Mucosa of gallbladder (tissue), 1 donor: Measurements from ENCODE around the gene EGR2. TPM values are rescaled to one million over a fixed set of nuclear protein-coding genes. Genes with fewer than 3 reads are reported as not detected.
A peak's percentile ranks its signal among the peaks of the same experiment; 100 is the strongest.
"Not testable (repeated sequence)": the region's sequence is repeated elsewhere in the genome, so short reads cannot be mapped to it uniquely, and the experiment has no call there.

ENCODE experiments used
- DNase-seq: peaks from one replicate; pipeline ENCODE4 v3.0.0-alpha.2; 2020; ENCODE audit warnings: low spot score
- total RNA-seq: library from RNA; stranded (reverse); gene quantifications from one replicate; pipeline ENCODE4 v1.2.1, GENCODE V29; 2021
- donor health status: DM: no; HTN: no; CAD: no.

Gene EGR2
- total RNA-seq, 1 donor from 2014 or later, result 19.3 TPM

DNA sequence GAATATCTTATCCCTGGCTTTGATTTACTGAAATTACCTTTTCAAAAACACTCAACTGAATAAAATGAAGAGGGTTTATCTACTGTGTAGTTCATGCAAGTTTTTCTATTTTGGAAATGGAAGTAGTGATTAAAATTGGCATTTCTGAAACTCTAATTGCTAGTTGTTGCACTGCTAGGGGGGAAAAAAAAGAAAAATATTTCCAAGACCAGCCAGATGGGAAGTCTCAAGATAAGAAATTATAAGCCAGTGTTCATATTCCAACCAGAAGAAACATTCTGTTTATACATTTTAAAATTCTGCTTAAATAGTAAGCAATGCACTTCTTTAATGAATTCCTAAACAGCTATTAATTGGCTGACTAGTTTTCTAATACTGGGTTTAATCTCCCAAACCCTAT is 21.1 kb downstream of the EGR2 start:
- no peak for DNase-seq

DNA sequence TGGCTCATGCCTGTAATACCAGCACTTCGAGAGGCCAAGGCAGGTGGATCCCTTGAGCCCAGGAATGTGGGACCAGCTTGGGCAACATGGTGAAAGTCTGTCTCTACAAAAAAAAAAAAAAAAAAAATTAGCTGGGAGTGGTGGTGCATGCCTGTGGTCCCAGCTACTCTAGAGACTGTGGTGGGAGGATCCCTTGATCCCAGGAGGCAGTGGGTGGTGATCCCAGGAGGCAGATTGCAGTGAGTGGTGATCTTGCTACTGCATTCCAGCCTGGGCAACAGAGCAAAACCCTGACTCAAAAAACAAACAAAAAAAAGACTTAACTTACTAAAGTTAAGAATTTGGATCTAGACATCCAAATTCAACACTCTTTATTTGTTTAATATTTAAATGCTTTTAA is 21.9 kb downstream of the EGR2 start:
- no peak for DNase-seq

DNA sequence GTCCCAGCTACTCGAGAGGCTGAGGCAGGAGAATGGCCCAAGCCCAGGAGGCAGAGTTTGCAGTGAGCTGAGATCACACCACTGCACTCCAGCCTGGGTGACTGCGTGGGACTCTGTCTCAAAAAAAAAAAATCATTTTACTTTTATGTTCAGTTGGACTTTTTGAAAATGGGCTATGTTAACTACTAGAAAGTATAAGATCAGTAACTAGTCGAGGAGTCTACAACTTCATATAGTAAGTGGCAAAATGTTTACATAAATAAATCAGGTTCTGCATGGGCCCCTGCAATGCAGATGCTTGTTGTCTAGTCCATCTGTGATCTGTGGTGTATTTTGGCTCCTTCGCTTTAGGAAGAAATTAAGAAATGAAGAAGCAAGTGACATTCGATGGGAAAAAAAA is 23.9 kb downstream of the EGR2 start:
- no peak for DNase-seq

DNA sequence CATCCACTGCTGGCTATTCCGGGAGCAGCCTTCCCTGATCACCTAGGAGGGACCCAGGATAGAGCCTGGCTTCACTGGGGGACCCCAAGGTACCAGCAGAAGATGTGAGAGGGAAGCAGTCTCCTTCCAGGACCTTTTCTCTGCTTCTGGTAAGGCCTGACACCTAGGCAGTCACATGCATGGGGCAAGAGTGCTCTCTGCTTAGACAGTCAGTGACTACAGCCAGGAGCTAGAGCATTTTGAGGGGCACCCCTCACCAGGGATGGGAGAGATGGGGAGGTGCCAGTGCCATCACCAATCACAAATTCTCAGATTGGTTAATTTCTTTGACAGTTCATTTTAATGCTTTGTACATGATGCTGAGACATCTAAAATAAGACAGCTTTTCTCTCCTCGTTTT is 25.6 kb downstream of the EGR2 start:
- DNase-seq, result no peak

DNA sequence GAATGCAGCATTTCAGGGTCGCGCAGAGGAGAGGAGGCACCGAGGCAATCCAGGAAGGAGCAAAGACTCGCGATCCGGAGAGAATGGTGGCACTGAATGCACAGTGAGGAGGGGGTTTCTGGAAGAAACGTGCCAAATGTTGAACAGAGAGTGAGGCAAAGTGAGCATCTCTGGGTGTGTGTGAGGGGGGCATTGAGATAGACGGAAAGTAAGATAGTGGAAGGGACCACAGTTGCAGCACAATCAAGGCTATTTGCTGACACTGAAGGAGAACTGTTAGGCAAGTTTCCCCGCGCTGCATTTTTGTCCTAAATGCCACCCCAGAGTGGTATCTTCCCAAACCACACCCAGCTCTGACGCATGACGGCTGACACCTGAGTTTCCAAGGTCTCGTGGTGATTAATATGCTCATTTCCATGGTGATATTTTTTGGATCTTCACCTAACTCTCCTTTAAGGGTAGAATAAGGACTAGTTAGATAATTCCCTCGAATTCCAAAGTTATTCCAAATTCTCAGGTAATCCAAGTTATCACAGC is 26.1 kb downstream of the EGR2 start:
- DNase-seq, result no peak

DNA sequence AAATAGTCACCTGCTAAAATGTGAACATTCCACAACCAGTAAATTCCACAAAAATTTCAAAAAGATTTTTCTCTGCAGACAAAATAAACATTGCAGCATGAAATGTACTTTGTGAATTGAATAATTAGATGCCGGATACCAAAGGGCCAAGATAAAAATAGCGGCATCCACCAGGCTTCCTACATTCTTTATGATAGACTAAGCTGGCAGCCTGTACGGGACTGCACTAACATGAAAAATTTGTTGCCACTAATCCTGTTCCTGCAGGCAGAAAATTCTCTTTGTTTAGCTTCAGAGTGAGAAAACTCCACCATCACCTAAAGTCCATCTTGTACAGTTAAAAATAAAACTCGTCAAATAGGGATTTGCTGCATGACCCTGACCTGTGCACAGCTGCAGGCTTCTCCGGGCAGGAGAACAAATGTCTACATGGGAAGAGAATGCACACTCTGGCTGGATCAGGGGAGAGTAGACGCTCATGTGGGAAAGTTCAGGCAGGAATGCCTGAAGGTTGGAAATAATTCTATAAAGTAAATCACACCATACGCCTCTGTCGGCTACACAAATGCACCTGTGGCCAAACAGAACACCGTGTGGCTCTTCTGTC is 27.2 kb downstream of the EGR2 start:
- DNase-seq, result no peak

DNA sequence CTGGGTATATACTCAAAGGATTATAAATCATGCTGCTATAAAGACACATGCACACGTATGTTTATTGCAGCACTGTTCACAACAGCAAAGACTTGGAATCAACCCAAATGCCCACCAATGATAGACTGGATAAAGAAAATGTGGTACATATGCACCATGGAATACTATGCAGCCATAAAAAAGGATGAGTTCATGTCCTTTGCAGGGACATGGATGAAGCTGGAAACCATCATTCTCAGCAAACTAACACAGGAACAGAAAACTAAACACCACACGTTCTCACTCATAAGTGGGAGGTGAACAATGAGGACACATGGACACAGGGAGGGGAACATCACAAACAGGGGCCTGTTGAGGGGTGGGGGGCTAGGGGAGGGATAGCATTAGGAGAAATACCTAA is 27.9 kb downstream of the EGR2 start:
- not testable (repeated sequence) for DNase-seq

DNA sequence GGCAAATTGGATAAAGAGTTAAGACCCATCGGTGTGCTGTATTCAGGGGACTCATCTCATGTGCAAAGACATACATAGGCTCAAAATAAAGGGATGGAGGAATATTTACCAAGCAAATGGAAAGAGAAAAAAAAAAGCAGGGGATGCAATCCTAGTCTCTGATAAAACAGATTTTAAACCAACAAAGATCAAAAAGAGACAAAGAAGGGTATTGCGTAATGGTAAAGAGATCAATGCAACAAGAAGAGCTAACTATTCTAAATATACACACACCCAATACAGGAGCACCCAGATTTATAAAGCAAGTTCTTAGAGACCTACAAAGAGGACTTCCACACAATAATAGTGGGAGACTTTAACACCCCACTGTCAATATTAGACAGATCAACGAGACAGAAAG is 31.6 kb downstream of the EGR2 start:
- DNase-seq, result not testable (repeated sequence)

DNA sequence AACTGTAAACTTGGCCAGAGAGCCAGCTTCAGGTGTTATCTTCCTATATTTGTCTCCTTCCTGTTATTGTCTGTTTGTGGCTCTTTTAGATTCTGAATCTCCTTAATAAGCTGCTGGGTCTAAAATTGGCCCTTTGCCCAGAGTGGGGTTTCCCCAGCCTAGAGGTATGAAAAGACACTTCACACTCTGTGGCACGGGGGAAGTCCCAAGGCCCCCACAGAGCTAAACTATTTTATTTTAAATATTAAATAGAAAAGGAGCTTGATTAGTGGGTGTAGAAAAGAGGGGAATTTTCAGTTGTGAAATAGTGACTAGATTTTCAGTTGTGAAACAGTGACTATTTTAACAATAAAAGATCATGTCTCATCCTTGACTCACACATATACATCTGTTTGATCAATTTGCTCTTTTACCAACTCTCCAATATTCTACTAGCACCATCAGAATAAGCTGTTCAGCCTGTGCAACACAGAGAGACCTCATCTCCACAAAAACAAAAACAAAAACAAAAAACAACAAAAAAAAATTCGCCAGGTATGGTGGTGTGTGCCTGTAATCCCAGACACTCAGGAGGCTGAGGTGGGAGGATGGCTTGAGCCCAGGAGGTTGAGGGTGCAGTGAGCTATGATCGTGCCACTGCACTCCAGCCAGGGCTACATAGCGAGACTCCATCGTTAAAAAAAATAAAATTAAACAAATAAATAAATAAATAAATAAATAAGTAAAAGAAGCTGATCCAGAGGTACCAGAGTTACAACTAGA is 36.5 kb downstream of the EGR2 start:
- peak; percentile 20 for DNase-seq

DNA sequence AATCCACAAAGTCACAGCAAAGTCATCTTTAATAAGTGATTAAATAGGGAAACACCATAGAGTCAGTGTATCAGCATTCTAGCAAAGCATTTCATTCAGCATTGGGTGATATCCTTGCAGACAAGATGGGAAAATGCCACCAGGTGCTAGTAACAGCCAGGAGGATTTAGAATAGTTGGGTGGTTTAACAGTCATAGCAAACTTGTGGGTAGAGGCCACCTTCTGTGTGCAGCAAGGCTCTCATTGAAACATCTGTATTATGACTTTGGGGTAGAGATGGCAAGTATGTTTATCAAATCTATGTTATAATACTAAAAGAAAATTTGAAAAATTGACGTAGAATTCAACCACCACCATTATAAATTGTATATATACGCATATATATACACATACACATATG is 38.0 kb downstream of the EGR2 start:
- DNase-seq, result no peak

DNA sequence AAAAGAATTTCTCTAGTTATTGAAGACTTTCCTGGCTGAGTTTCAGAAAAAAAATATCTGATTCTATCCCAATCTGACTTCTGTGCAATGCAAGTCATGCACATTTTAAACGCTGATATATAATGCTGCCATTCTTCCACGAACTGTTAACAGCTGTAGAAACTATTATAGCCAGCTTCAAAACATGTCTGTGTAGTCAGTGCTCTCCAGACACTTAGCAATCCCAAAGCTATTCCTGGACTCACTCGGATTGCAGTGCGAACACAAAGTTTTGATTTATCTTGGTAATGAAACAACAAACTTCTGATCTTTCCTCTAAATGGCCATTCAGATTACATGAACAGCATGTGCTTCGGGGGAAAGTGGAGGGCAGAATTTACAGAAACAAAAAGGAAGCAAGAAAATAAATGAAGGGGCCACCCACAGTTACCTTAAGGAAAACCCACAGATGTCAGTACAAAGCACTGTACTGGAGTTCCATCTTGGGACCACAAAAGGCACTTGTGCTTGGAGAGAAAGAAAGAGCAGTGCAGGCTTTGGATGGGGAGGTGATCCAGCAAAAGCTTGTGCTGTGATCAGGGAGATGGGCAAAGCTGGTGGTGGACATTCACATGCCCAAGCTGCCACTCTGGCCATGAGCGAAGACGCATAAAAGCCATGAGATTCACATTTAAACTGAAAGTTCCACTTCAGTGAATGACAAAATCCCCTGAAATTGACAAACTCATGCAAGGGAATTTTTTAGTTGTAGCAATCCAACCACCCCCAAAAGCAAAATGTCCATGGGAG is 43.8 kb downstream of the EGR2 start:
- no peak for DNase-seq

DNA sequence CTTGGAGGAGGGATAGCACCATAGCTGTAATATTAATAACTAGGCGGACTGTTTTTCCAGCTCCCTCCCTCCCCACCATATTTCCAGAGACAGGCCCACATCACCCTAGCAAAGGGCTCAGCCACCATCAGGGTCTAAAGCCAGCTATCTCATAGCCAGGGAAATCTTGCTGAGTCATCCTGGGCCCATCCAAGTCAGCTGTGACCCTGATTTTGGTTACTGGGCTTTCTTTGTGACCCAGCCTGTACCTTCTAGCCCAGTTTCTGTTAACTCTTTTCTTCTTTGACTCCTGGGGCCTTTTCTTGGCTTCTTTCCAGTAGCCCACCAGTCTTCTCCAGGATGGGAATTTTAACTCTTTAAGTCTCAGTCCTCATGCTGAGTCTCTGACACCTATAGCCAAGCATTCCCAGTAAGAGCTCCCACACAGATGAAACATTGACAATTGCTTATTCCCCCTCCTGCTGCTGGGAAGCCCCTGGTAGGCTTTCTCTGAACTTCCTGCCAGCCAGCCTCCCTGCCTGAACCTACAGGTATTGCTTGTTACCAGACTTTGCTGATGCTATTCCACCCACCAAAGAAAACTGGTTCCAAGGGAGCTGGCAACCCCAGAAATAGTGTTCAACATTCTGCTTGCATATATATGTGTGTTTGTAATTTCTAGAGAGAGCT is 46.5 kb downstream of the EGR2 start:
- no peak for DNase-seq

DNA sequence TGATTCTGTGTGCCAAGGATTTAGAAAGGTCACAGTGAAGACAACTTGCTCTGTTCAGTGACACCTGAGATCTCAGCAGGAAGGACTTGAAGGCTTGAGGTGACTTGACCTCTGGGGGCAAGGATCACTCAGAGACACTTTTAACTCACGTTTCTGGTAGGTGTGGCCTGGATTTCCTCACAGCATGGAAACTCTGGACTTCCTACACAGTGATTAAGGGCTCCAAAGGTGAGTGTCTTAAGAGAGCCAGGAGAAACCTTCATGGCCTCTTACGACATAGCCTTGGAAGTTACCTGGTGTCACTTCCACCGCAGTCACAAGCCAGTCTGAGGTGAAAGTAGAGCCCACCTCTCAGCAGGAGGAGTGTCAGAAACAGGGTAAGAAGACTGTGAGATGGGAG is 49.8 kb downstream of the EGR2 start:
- DNase-seq, result no peak

DNA sequence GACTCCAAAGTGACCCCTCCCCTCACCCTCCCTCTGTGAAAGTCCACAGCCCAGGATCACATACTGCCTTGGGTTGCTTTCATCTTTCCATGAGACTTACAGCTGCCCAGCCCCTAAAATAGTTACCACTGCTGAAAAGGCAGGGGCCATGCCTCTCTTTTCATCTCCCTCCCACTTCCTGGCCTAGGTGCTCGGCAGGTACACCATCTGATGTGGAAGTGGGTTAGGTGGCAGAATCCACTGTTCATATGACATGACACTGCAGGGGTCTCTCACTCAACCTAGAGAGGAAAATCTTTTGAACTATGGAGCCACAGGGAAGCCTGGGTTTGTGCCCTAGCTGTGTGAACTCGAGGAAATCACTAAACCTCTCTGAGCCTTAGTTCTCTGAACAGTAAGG is 50.4 kb downstream of the EGR2 start:
- DNase-seq, result no peak

DNA sequence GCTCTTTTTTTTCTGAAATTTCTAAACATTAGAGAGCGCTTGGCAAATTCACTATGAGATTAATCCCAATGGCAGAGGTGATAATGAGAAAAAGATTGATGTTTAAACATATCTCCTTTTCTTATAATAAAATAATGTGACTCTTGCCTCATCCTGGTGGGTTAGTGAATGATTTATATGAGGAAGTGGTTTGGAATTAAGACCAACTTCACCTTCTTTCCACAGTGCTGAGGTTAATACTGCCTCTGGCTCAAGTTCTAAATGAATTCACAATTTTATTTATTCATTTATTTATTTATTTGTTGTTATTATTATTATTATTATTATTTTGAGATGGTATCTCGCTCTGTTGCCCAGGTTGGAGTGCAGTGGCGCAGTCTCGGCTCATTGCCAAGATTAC is 52.2 kb downstream of the EGR2 start:
- no peak for DNase-seq

DNA sequence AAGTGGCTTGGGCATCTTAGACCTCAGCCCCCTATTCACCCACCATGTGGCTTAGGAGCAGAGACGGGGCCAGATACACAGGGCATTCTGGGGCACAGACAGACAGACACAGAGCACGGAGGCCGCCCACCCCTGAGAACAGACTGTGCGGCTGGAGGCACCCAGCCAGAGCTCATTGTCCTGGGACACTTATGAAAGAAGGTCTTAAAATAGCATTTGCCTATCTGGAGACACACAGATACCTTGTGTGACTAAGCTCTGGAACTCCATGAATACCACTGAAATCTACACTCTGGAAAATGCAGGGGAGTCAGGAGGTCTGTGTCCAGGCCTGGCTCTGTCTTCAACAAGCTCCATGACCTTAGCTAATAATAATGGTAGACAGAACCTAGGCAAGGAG is 53.0 kb downstream of the EGR2 start:
- no peak for DNase-seq

Other genes with a start within 250 kb of the EGR2 start
- 21.2 TPM for gene ADO, start 11.6 kb downstream of the EGR2 start, total RNA-seq